ENCODE results near the gene PAK4. TPM values are rescaled to one million over a fixed set of nuclear protein-coding genes. Genes with fewer than 3 reads are reported as not detected.

Gene PAK4
- total RNA-seq, 1 donor from 2014 or later = 48.8 TPM

- H3K9me3 Mint-ChIP-seq (ENCODE audit: unreplicated experiment) = peaks cover 3% of the 10 kb centered on the region
- TF ChIP-seq CTCF (IDR thresholded peaks at IDR 0.05; ENCODE audit: unreplicated experiment) = no peak
- no peaks in the 10 kb centered on the region for H3K4me1 Mint-ChIP-seq (ENCODE audit: unreplicated experiment)
- peaks cover 3% of the 10 kb centered on the region for H3K27me3 Mint-ChIP-seq (ENCODE audit: unreplicated experiment)
- H3K27ac Mint-ChIP-seq (ENCODE audit: unreplicated experiment) = no peak overlapping the region
- H3K36me3 Mint-ChIP-seq (ENCODE audit: low read depth, unreplicated experiment) = peaks cover 4% of the 10 kb centered on the region
- H3K4me3 Mint-ChIP-seq (ENCODE audit: unreplicated experiment) = no peak overlapping the region
- DNase-seq (ENCODE audit: low spot score) = no peak
Observed at GRCh38 chr19:39181500-39182173, 56.1 kb downstream of the PAK4 start.

- Mint-ChIP-seq H3K27ac (ENCODE audit: unreplicated experiment) (no peak overlapping the region), H3K36me3 (ENCODE audit: low read depth, unreplicated experiment) (peaks cover 4% of the 10 kb centered on the region), H3K4me3 (ENCODE audit: unreplicated experiment) (no peak overlapping the region), H3K4me1 (ENCODE audit: unreplicated experiment) (peaks cover 1% of the 10 kb centered on the region), H3K9me3 (ENCODE audit: unreplicated experiment) (peaks cover 3% of the 10 kb centered on the region), H3K27me3 (ENCODE audit: unreplicated experiment) (peaks cover 3% of the 10 kb centered on the region)
- DNase-seq (ENCODE audit: low spot score) = no peak
- TF ChIP-seq CTCF (IDR thresholded peaks at IDR 0.05; ENCODE audit: unreplicated experiment) = no peak
Observed at GRCh38 chr19:39182174-39182505, 56.6 kb downstream of the PAK4 start.

- DNase-seq (ENCODE audit: low spot score) = no peak
- peaks cover 3% of the 10 kb centered on the region for H3K9me3 Mint-ChIP-seq (ENCODE audit: unreplicated experiment)
- H3K27me3 Mint-ChIP-seq (ENCODE audit: unreplicated experiment) = peaks cover 3% of the 10 kb centered on the region
- peaks cover 4% of the 10 kb centered on the region for H3K36me3 Mint-ChIP-seq (ENCODE audit: low read depth, unreplicated experiment)
- TF ChIP-seq CTCF (IDR thresholded peaks at IDR 0.05; ENCODE audit: unreplicated experiment) = no peak
- no peak overlapping the region for H3K4me3 Mint-ChIP-seq (ENCODE audit: unreplicated experiment)
- peak overlapping the region; percentile 63 for H3K27ac Mint-ChIP-seq (ENCODE audit: unreplicated experiment)
- H3K4me1 Mint-ChIP-seq (ENCODE audit: unreplicated experiment) = peaks cover 3% of the 10 kb centered on the region
Observed at GRCh38 chr19:39183104-39183503, 57.5 kb downstream of the PAK4 start.

- peaks cover 4% of the 10 kb centered on the region for H3K36me3 Mint-ChIP-seq (ENCODE audit: low read depth, unreplicated experiment)
- DNase-seq (ENCODE audit: low spot score) = no peak
- peaks cover 3% of the 10 kb centered on the region for H3K9me3 Mint-ChIP-seq (ENCODE audit: unreplicated experiment)
- peaks cover 3% of the 10 kb centered on the region for H3K27me3 Mint-ChIP-seq (ENCODE audit: unreplicated experiment)
- peaks cover 3% of the 10 kb centered on the region for H3K4me1 Mint-ChIP-seq (ENCODE audit: unreplicated experiment)
- no peak for TF ChIP-seq CTCF (IDR thresholded peaks at IDR 0.05; ENCODE audit: unreplicated experiment)
- no peak overlapping the region for H3K4me3 Mint-ChIP-seq (ENCODE audit: unreplicated experiment)
- no peak overlapping the region for H3K27ac Mint-ChIP-seq (ENCODE audit: unreplicated experiment)
Observed at GRCh38 chr19:39186391-39186790, 60.8 kb downstream of the PAK4 start.

- Mint-ChIP-seq H3K4me3 (ENCODE audit: unreplicated experiment) (no peak overlapping the region), H3K36me3 (ENCODE audit: low read depth, unreplicated experiment) (peaks cover 4% of the 10 kb centered on the region), H3K27ac (ENCODE audit: unreplicated experiment) (peak overlapping the region; percentile 36), H3K27me3 (ENCODE audit: unreplicated experiment) (peaks cover 3% of the 10 kb centered on the region), H3K4me1 (ENCODE audit: unreplicated experiment) (peaks cover 3% of the 10 kb centered on the region), H3K9me3 (ENCODE audit: unreplicated experiment) (peaks cover 3% of the 10 kb centered on the region)
- peak; percentile 16 for TF ChIP-seq CTCF (IDR thresholded peaks at IDR 0.05; ENCODE audit: unreplicated experiment)
- no peak for DNase-seq (ENCODE audit: low spot score)
Observed at GRCh38 chr19:39187552-39187943, 62.0 kb downstream of the PAK4 start.

All from endothelial cell (in vitro differentiated cells).